Nephron progenitor cell (in vitro differentiated cells): ENCODE data around the gene COX6B2.
A peak's percentile ranks its signal among the peaks of the same experiment; 100 is the strongest.

ENCODE experiments used
- DNase-seq: peaks from one replicate; pipeline ENCODE4 v3.0.0; 2021
- H3K27ac Mint-ChIP-seq: 2 replicates; pipeline ENCODE4 v1.8.0; 2021; ENCODE audit warnings: mild to moderate bottlenecking, moderate library complexity, mixed read lengths
- H3K27me3 Mint-ChIP-seq: 2 replicates; pipeline ENCODE4 v1.8.0; 2021; ENCODE audit warnings: mild to moderate bottlenecking, low read depth, mixed read lengths; ENCODE audit not compliant: poor library complexity
- H3K36me3 Mint-ChIP-seq: 2 replicates; pipeline ENCODE4 v1.8.0; 2021; ENCODE audit warnings: low read depth, mixed read lengths
- H3K4me1 Mint-ChIP-seq: 2 replicates; pipeline ENCODE4 v1.8.0; 2021; ENCODE audit warnings: mixed read lengths
- H3K4me3 Mint-ChIP-seq: 2 replicates; pipeline ENCODE4 v1.8.0; 2021; ENCODE audit warnings: mild to moderate bottlenecking, moderate library complexity, mixed read lengths
- H3K9me3 Mint-ChIP-seq: 2 replicates; pipeline ENCODE4 v1.8.0; 2021; ENCODE audit warnings: mild to moderate bottlenecking, moderate library complexity, mixed read lengths
- TF ChIP-seq, protein P1 (sequence below): fragments of 200-600 bp; sonication (generic); IDR thresholded peaks from 2 replicates; pipeline ENCODE4 v1.5.0; 2021; ENCODE audit warnings: antibody characterized with exemption

Gene COX6B2

DNA sequence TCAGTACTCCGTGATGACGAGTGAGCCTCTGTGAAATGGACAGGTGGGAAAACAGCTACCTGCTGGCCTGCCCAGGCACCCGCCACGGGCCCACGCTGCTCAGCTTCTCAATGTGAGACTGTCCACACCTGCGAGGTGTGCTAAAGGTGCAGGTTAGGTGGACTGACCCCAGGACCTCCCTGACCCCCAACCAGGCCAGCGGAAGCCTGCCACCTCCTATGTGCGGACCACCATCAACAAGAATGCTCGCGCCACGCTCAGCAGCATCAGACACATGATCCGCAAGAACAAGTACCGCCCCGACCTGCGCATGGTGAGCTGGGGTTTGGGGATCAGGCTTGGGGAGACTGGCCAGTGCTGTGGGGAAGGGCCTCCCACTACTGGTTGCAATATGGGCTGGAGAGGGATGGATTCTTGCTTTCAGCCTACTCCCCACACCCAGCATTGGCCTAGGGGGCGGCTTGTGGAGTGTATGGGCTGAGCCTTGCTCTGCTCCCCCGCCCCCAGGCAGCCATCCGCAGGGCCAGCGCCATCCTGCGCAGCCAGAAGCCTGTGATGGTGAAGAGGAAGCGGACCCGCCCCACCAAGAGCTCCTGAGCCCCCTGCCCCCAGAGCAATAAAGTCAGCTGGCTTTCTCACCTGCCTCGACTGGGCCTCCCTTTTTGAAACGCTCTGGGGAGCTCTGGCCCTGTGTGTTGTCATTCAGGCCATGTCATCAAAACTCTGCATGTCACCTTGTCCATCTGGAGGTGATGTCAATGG is 33.4 kb upstream of the COX6B2 start:
- peaks cover 4% of the 10 kb centered on the region for H3K27me3 Mint-ChIP-seq
- DNase-seq, result no peak
- no peaks in the 10 kb centered on the region for H3K9me3 Mint-ChIP-seq
- H3K27ac Mint-ChIP-seq, result no peak overlapping the region
- peaks cover 35% of the 10 kb centered on the region for H3K36me3 Mint-ChIP-seq
- TF ChIP-seq, protein P1, sequence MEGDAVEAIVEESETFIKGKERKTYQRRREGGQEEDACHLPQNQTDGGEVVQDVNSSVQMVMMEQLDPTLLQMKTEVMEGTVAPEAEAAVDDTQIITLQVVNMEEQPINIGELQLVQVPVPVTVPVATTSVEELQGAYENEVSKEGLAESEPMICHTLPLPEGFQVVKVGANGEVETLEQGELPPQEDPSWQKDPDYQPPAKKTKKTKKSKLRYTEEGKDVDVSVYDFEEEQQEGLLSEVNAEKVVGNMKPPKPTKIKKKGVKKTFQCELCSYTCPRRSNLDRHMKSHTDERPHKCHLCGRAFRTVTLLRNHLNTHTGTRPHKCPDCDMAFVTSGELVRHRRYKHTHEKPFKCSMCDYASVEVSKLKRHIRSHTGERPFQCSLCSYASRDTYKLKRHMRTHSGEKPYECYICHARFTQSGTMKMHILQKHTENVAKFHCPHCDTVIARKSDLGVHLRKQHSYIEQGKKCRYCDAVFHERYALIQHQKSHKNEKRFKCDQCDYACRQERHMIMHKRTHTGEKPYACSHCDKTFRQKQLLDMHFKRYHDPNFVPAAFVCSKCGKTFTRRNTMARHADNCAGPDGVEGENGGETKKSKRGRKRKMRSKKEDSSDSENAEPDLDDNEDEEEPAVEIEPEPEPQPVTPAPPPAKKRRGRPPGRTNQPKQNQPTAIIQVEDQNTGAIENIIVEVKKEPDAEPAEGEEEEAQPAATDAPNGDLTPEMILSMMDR, result no peak
- H3K4me1 Mint-ChIP-seq, result peaks cover 74% of the 10 kb centered on the region
- H3K4me3 Mint-ChIP-seq, result peak overlapping the region; percentile 100

DNA sequence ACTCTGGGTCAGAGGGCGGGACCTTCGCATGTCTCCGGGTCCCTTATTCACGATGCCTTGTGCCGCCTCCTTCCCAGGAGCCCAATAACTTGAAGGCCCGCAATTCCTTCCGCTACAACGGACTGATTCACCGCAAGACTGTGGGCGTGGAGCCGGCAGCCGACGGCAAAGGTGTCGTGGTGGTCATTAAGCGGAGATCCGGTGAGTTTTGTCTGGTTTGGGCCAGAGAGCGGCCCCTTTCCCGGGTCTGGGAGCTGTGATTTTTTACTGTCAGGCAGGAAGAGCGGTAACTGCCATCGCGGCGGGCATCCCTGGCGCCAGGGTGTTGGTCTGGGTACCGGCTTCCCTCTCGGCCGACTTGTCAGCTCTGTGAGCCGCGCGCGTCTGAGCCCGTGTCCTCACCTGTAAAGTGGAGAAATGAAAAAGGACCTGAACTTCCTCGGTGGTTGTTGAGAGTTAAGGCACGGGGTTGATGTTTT is 32.0 kb upstream of the COX6B2 start:
- Mint-ChIP-seq H3K27me3 (peaks cover 7% of the 10 kb centered on the region), H3K36me3 (peaks cover 33% of the 10 kb centered on the region), H3K4me1 (peaks cover 60% of the 10 kb centered on the region), H3K9me3 (peaks cover 10% of the 10 kb centered on the region), H3K27ac (peak overlapping the region; percentile 98), H3K4me3 (peak overlapping the region; percentile 100)
- DNase-seq, result peak; percentile 54
- TF ChIP-seq, protein P1, result no peak

DNA sequence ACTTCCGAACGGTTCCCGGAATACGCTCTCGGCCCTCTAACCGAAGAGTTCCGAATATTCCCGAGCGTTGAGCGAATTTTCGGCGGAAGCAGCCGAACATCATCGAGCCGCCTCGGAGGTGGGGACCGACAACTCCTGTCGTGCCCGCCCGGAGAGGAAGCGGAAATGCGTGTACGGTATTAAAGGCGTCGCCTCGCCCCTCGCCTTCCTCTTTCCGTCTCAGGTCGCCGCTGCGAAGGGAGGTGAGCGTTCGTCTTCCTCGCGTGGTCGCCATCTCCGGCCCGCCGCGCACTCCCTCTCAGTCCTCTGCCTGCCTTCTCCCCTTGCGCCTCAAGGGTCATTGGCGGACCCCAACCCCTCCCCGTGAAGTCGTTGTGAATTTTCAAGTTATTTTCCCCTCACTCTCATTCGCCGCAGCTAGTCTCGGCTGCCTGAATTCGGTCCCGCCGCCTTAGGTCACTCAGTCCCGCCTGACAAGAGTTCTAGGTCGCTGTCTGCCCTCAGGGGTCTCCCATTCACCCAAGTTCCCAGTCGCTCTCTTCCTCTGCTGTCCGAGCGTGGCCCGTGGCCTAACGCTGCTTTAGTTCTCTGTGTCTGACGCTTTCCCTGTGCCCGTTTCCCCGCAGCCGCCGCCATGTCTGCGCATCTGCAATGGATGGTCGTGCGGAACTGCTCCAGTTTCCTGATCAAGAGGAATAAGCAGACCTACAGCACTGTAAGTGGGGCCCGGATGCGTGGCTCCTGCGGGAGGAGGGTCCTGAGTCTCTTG is 31.4 kb upstream of the COX6B2 start, which contains the start of gene RPL28:
TSS of gene RPL28 (plus strand) at position 209 of the 769 bp plus-strand sequence. CDS start at position 635, 426 bp downstream.
- H3K36me3 Mint-ChIP-seq, result peaks cover 32% of the 10 kb centered on the region
- H3K27me3 Mint-ChIP-seq, result peaks cover 7% of the 10 kb centered on the region
- peak within 1 kb of the TSS; percentile 100 for H3K4me3 Mint-ChIP-seq
- peaks cover 57% of the 10 kb centered on the region for H3K4me1 Mint-ChIP-seq
- peak within 1 kb of the TSS; percentile 98 for H3K27ac Mint-ChIP-seq
- DNase-seq, result peak; percentile 97
- TF ChIP-seq, protein P1, result no peak
- peaks cover 10% of the 10 kb centered on the region for H3K9me3 Mint-ChIP-seq

DNA sequence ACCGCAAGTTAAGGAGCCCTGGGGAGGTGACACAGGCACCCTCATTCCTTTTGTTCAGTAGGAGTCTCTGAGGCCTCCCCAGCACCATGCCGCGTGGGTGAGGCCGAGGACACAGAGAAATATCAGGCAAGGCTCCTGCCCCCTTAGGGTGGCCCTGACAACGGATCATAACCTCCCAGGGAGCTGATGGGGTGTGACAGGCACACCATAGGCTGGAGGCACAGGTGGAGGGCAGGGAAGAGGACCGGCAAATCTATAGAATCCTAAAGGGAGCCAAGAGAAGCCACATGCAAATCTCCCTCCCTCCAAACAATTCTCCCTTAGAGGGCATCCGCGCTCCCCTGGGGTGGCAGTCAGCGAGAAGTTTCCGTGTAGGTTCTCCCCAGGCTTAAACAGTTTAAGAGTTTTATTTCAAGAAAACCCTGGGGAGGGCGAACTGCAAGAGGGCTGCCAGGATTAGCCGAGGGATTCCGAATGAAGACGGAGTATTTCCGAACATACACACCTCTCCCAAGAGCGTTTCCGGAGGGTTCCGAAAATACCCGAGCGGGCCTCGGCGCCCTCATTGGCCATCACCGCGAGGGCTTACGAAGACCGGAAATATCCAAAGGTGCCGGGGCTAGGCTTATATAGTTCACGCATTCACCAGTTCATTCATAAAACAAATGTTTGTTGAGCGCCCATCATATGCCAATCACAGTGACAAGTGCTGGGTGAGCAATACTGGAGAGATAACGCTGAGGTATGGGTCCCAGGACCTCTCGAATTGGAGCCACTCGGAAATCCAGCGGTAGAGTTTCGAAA is 30.6 kb upstream of the COX6B2 start:
- TF ChIP-seq, protein P1, result no peak
- Mint-ChIP-seq H3K4me3 (peak overlapping the region; percentile 100), H3K27ac (peak overlapping the region; percentile 97), H3K9me3 (peaks cover 10% of the 10 kb centered on the region), H3K4me1 (peaks cover 50% of the 10 kb centered on the region), H3K27me3 (peaks cover 7% of the 10 kb centered on the region), H3K36me3 (peaks cover 26% of the 10 kb centered on the region)
- DNase-seq, result peak; percentile 98

DNA sequence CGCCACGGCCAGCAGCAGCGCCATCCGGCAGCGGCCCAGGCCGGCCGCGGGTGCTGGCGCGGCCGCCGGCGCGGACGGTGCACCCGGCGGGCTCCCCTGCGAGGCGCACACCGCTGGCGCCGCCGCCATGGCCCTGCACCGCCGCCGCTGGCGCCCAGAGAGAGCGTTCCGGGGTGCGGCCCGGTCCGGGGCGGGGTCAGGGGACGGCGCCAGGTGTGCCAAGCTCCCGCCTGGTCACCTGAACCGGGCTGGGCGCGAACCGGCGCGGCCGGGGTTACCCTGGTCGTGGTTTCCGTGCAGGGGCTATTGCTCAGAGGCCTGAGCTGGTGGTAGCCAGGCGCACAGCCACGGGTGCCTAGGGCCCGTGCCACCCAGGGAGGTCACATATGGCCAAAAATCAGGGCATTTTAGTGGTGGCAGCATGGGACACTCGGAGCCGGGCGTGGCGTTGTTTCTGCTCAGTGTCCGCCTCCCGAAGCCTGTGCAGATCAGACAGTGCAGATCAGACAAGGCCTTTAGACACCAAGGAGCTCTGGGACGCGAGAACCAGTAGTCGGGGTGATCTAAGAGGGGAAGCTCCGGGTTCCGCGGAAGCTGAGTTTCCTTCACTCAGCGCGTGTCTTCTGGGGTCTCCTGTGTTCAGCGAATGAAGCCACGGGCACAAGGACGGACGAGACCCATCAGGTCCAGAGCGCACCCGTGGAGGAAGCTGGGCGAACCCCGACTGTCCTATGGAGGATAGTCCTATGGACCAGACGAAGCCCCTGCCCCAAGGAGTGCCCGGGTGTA is 29.8 kb upstream of the COX6B2 start, which contains the start of gene TMEM238:
TSS of gene TMEM238 (minus strand) at position 162 of the 789 bp plus-strand sequence. CDS start at position 129, 33 bp downstream.
- Mint-ChIP-seq H3K27ac (peak within 1 kb of the TSS; percentile 97), H3K36me3 (peaks cover 20% of the 10 kb centered on the region), H3K4me1 (peaks cover 43% of the 10 kb centered on the region), H3K4me3 (peak within 1 kb of the TSS; percentile 100), H3K27me3 (peaks cover 14% of the 10 kb centered on the region), H3K9me3 (peaks cover 10% of the 10 kb centered on the region)
- TF ChIP-seq, protein P1, result no peak
- no peak for DNase-seq
